AG09309 (cell line): ENCODE results near the gene S100A13.

ENCODE experiments used
- DNase-seq: peaks from one replicate; pipeline ENCODE4 v3.0.0-alpha.2; 2010; ENCODE audit warnings: low read depth
- H3K4me3 ChIP-seq: 2 replicates; pipeline ENCODE4 v1.5.1; 2011; ENCODE audit warnings: mild to moderate bottlenecking, low read depth, low read length, moderate library complexity; ENCODE audit not compliant: control insufficient read depth
- TF ChIP-seq, protein P1 (sequence below): IDR thresholded peaks from 2 replicates; pipeline ENCODE4 v1.5.1; 2011; ENCODE audit warnings: mild to moderate bottlenecking, low read depth, low read length, inconsistent platforms; ENCODE audit not compliant: insufficient read depth, control insufficient read depth; ENCODE audit errors: missing control alignments

Gene S100A13

DNA sequence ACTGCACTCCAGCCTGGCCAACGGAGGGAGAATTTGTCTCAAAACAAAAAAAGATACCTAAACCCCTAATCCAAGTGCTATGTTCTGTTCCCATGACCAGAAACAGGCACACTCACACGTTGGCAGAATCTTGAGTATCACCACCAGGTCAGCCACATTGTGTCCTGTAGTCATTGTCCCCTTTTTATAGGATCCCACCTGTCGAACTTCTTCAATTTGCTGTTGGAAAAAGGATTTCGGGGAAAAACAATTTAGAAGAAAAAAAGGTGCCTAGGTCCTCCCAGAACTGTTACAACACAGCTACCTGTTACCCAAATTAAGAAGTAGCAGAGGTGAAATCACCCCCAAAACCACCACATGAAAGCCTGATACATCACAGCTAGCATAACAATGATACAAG is 40.1 kb upstream of the S100A13 start:
- no peak overlapping the region for H3K4me3 ChIP-seq
- DNase-seq, result no peak
- TF ChIP-seq, protein P1, sequence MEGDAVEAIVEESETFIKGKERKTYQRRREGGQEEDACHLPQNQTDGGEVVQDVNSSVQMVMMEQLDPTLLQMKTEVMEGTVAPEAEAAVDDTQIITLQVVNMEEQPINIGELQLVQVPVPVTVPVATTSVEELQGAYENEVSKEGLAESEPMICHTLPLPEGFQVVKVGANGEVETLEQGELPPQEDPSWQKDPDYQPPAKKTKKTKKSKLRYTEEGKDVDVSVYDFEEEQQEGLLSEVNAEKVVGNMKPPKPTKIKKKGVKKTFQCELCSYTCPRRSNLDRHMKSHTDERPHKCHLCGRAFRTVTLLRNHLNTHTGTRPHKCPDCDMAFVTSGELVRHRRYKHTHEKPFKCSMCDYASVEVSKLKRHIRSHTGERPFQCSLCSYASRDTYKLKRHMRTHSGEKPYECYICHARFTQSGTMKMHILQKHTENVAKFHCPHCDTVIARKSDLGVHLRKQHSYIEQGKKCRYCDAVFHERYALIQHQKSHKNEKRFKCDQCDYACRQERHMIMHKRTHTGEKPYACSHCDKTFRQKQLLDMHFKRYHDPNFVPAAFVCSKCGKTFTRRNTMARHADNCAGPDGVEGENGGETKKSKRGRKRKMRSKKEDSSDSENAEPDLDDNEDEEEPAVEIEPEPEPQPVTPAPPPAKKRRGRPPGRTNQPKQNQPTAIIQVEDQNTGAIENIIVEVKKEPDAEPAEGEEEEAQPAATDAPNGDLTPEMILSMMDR, result no peak

GRCh38 chr1:153663211-153663610 is 35.9 kb upstream of the S100A13 start:
- no peak overlapping the region for H3K4me3 ChIP-seq
- DNase-seq, result no peak
- TF ChIP-seq, protein P1, result no peak

DNA sequence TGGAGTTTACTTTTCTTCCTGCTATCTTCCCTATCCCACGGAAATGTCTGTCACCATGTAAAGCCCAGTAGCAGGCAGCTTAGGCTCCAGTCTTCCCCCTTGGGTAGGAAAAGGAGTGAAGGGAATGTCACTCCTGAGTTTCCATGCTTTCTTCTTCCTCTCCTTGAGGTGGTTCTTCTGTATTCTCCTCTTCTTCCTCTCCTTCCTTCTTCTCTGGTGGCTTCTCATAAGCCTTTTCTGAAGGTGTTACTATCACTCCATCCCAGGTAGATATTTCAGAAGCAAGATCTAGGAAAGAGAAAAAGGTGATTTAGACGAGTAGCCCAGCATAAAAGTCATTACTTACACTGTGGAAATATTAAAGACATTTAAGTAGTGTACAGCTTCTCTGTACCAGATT is 35.0 kb upstream of the S100A13 start:
- TF ChIP-seq, protein P1, result no peak
- no peak for DNase-seq

DNA sequence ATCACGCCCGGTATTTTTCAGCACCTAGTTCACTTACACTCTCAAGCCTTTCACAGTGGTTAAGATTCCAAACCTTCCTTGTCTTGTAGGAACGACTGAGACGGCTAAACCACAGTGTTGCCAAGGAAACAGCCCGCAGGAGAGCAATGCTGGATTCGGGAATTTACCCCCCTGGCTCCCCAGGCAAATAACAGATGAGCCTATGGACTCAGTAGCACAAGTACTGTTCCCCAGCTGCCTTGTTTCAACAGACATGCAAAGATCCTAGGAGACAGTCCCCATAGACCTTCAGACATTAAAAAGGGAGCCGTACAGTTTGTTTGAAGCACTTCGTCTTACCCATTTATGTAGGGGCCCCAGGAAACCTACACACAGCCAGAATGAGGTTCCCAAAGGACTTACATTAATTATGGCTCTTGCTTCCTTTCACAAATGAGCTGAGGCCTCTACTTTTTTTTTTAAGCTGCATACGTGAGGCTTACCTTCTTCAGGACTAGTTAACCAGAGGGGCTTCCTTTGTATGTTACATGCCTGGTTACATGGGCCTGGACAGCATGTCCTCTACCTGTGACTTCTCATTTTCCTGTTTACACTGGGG is 33.9 kb upstream of the S100A13 start:
- no peak for DNase-seq
- TF ChIP-seq, protein P1, result no peak
- no peak overlapping the region for H3K4me3 ChIP-seq

More for the DNA sequence above, 35.0 kb upstream of the S100A13 start:
- no peak overlapping the region for H3K4me3 ChIP-seq

- TF ChIP-seq, protein P1, result no peak
- peak overlapping the region; percentile 96 for H3K4me3 ChIP-seq
- no peak for DNase-seq
These were observed 32.4 kb upstream of the S100A13 start for GRCh38 chr1:153659656-153660055.

DNA sequence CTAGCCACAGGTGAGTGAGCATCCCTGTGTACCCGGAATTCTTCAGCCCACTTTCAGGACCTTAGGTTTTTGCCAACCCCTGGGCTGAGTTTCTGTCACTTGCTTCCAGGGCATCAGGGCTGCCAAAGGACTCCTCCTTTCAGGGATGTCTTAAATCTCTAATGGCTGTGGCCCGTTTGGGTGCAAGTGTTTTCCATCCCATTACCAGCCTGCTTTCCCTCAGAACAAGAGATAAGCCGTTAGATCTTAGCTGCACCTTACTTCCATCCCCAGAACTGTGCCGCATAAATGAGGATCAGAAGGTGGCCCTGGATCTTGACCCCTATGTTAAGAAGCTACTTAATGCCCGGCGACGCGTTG is 31.9 kb upstream of the S100A13 start:
- H3K4me3 ChIP-seq, result peak overlapping the region; percentile 96
- TF ChIP-seq, protein P1, result no peak
- no peak for DNase-seq
